HepG2 (cell line): Measurements from ENCODE around the gene PEX19. TPM values are rescaled to one million over a fixed set of nuclear protein-coding genes. Genes with fewer than 3 reads are reported as not detected.

ENCODE experiments used
- ASH2L ChIP-seq: fragments of 300-600, 200-600 bp; sonication (generic); IDR thresholded peaks from 2 replicates; pipeline ENCODE4 v1.7.0; 2017; ENCODE audit warnings: low read depth, mild to moderate bottlenecking, moderate library complexity, mixed read lengths, low read length; ENCODE audit not compliant: insufficient read length
- ELF1 ChIP-seq: sonication (generic); formaldehyde crosslinking; IDR thresholded peaks from 2 replicates; pipeline ENCODE4 v1.4.0; 2020; ENCODE audit warnings: missing genetic modification reagents
- ELF4 ChIP-seq: sonication (generic); formaldehyde crosslinking; IDR thresholded peaks from 2 replicates; pipeline ENCODE4 v1.5.0; 2020; ENCODE audit warnings: missing genetic modification reagents, mild to moderate bottlenecking, moderate library complexity, borderline replicate concordance
- HHEX ChIP-seq: IDR thresholded peaks from 2 replicates; pipeline ENCODE4 v1.6.1; 2016; ENCODE audit warnings: control low read depth
- MED8 ChIP-seq: sonication (generic); formaldehyde crosslinking; IDR thresholded peaks from 2 replicates; pipeline ENCODE4 v1.8.1; 2023; ENCODE audit warnings: mild to moderate bottlenecking, missing genetic modification reagents; ENCODE audit not compliant: insufficient replicate concordance
- MYC ChIP-seq: sonication (generic); formaldehyde crosslinking; IDR thresholded peaks from 2 replicates; pipeline ENCODE4 v1.9.0; 2021; ENCODE audit warnings: missing genetic modification reagents, borderline replicate concordance
- PHF8 ChIP-seq: sonication (generic); formaldehyde crosslinking; IDR thresholded peaks from 2 replicates; pipeline ENCODE4 v1.5.0; 2020; ENCODE audit warnings: missing genetic modification reagents
- RFXANK ChIP-seq: IDR thresholded peaks from 2 replicates; pipeline ENCODE4 v1.6.1; 2016
- SOX13 ChIP-seq, 3 experiments: fragments of 450-650 bp in 1 of 3; sonication (generic) in 1 of 3; formaldehyde crosslinking in 1 of 3; IDR thresholded peaks in 2 of 3; conservative IDR thresholded peaks in 1 of 3; 2 replicates each; pipeline versions ENCODE4 v1.5.0 to v1.6.1; 2016 to 2020; ENCODE audit warnings: antibody characterized with exemption in 1 of 3, mild to moderate bottlenecking in 1 of 3, missing compliant biosample characterization in 1 of 3, missing genetic modification reagents in 1 of 3, moderate library complexity in 1 of 3
- SP5 ChIP-seq: IDR thresholded peaks from 2 replicates; pipeline ENCODE4 v1.6.1; 2016; ENCODE audit warnings: low read depth, borderline replicate concordance
- TEAD3 ChIP-seq: optimal IDR thresholded peaks from 2 replicates; pipeline ENCODE3; 2016; ENCODE audit warnings: borderline replicate concordance
- ZBTB20 ChIP-seq: sonication (generic); formaldehyde crosslinking; IDR thresholded peaks from 2 replicates; pipeline ENCODE4 v1.8.1; 2023; ENCODE audit warnings: missing genetic modification reagents, low read depth, mild to moderate bottlenecking, borderline replicate concordance
- ZFY ChIP-seq: sonication (generic); formaldehyde crosslinking; IDR thresholded peaks from 2 replicates; pipeline ENCODE4 v1.4.0; 2020; ENCODE audit warnings: missing genetic modification reagents
- ZNF17 ChIP-seq: sonication (generic); formaldehyde crosslinking; IDR thresholded peaks from 2 replicates; pipeline ENCODE4 v1.5.0; 2020; ENCODE audit warnings: mild to moderate bottlenecking, missing genetic modification reagents
- ZNF556 ChIP-seq: sonication (generic); formaldehyde crosslinking; IDR thresholded peaks from 2 replicates; pipeline ENCODE4 v1.4.0; 2020; ENCODE audit warnings: mild to moderate bottlenecking, missing genetic modification reagents, borderline replicate concordance
- ZNF574 ChIP-seq: sonication (generic); formaldehyde crosslinking; IDR thresholded peaks from 2 replicates; pipeline ENCODE4 v1.4.0; 2020; ENCODE audit warnings: missing genetic modification reagents
- ZNF652 ChIP-seq: IDR thresholded peaks from 2 replicates; pipeline ENCODE4 v1.6.1; 2016; ENCODE audit warnings: low read depth, borderline replicate concordance
- polyA plus RNA-seq, 8 experiments: library from polyadenylated mRNA; depleted of rRNA in 3 of 8; stranded (reverse) in 7 of 8; unstranded in 1 of 8; fragments of >200 nt; fragmentation: Illumina TruSeq in 4 of 8; extraction: Trizol in 4 of 8; gene quantifications; 2 replicates each; pipeline versions ENCODE4 v1.2.1 to v1.2.3, GENCODE V29; 2011 to 2016; ENCODE audit warnings: low read depth in 4 of 8, missing spikeins in 1 of 8, mixed read lengths in 1 of 8; ENCODE audit not compliant: insufficient read depth in 1 of 8
- total RNA-seq, 5 experiments: library from RNA; depleted of rRNA; stranded (reverse); fragments of >200 nt; fragmentation: Illumina TruSeq; extraction: Trizol; gene quantifications; 2 replicates each; pipeline ENCODE4 v1.2.3, GENCODE V29; 2016; ENCODE audit warnings: low read depth in 1 of 5
- TF ChIP-seq, protein P1 (sequence below): sonication (generic); formaldehyde crosslinking; IDR thresholded peaks from 2 replicates; pipeline ENCODE4 v1.8.0; 2022; ENCODE audit warnings: low read depth, missing genetic modification reagents
- TF ChIP-seq, protein P2 (sequence below): sonication (generic); formaldehyde crosslinking; IDR thresholded peaks from 2 replicates; pipeline ENCODE4 v1.8.1; 2023; ENCODE audit warnings: mild to moderate bottlenecking, missing genetic modification reagents
- TF ChIP-seq, protein P3 (sequence below), 2 experiments: IDR thresholded peaks; 2 replicates each; pipeline ENCODE4 v1.6.1; 2011 to 2012; ENCODE audit warnings: low read length in 2 of 2, borderline replicate concordance in 1 of 2, low read depth in 1 of 2, mild to moderate bottlenecking in 1 of 2, moderate library complexity in 1 of 2

The PEX19 gene
- total and polyA plus RNA-seq, 2 of the 13 experiments (the other 11 are each of a cell fraction or from before 2014, with no cell fraction given) = 47.0 to 51.8 TPM

GRCh38 chr1:160284782-160285344 lies at the start of gene PEX19 (continued):
- TF ChIP-seq MYC (CRISPR knock-in tag) (peak; percentile 39; the same call in 1 of the 2 replicates), SP5 (CRISPR knock-in tag) (peak; percentile 83), ZBTB20 (CRISPR knock-in tag) (0 out of 2 replicates have a peak, but pooled peaks have one; percentile 21), ZNF17 (no peak), HHEX (CRISPR knock-in tag) (no peak), RFXANK (CRISPR knock-in tag) (peak; percentile 43; the same call in 1 of the 2 replicates), TEAD3 (CRISPR knock-in tag) (peak; percentile 28), ZNF574 (CRISPR knock-in tag) (peak; percentile 70), ZNF556 (no peak), ZNF652 (CRISPR knock-in tag) (peak; percentile 77), ELF1 (CRISPR knock-in tag) (peak; percentile 64), ASH2L (peak; percentile 53), MED8 (CRISPR knock-in tag) (no peak), ELF4 (CRISPR knock-in tag) (0 out of 2 replicates have a peak, but pooled peaks have one; percentile 28), PHF8 (CRISPR knock-in tag) (peak; percentile 85), SOX13 (IDR thresholded peaks at IDR 0.05) (no peak), SOX13 (CRISPR knock-in tag; conservative IDR thresholded peaks at IDR 0.05 in 1 of 2, IDR thresholded peaks at IDR 0.05 in 1 of 2) (peak in 1 of 2 experiments; percentile 18; a peak in 1 of 4 replicates), ZFY (CRISPR knock-in tag) (peak; percentile 47; the same call in 1 of the 2 replicates)
- TF ChIP-seq, protein P1, sequence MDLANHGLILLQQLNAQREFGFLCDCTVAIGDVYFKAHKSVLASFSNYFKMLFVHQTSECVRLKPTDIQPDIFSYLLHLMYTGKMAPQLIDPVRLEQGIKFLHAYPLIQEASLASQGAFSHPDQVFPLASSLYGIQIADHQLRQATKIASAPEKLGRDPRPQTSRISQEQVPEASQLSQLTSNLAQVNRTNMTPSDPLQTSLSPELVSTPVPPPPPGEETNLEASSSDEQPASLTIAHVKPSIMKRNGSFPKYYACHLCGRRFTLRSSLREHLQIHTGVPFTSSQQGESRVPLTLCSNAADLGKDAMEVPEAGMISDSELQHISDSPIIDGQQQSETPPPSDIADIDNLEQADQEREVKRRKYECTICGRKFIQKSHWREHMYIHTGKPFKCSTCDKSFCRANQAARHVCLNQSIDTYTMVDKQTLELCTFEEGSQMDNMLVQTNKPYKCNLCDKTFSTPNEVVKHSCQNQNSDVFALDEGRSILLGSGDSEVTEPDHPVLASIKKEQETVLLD (CRISPR knock-in tag) = no peak
- TF ChIP-seq, protein P2, sequence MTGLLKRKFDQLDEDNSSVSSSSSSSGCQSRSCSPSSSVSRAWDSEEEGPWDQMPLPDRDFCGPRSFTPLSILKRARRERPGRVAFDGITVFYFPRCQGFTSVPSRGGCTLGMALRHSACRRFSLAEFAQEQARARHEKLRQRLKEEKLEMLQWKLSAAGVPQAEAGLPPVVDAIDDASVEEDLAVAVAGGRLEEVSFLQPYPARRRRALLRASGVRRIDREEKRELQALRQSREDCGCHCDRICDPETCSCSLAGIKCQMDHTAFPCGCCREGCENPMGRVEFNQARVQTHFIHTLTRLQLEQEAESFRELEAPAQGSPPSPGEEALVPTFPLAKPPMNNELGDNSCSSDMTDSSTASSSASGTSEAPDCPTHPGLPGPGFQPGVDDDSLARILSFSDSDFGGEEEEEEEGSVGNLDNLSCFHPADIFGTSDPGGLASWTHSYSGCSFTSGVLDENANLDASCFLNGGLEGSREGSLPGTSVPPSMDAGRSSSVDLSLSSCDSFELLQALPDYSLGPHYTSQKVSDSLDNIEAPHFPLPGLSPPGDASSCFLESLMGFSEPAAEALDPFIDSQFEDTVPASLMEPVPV = 0 out of 2 replicates have a peak, but pooled peaks have one; percentile 25
- TF ChIP-seq, protein P3, sequence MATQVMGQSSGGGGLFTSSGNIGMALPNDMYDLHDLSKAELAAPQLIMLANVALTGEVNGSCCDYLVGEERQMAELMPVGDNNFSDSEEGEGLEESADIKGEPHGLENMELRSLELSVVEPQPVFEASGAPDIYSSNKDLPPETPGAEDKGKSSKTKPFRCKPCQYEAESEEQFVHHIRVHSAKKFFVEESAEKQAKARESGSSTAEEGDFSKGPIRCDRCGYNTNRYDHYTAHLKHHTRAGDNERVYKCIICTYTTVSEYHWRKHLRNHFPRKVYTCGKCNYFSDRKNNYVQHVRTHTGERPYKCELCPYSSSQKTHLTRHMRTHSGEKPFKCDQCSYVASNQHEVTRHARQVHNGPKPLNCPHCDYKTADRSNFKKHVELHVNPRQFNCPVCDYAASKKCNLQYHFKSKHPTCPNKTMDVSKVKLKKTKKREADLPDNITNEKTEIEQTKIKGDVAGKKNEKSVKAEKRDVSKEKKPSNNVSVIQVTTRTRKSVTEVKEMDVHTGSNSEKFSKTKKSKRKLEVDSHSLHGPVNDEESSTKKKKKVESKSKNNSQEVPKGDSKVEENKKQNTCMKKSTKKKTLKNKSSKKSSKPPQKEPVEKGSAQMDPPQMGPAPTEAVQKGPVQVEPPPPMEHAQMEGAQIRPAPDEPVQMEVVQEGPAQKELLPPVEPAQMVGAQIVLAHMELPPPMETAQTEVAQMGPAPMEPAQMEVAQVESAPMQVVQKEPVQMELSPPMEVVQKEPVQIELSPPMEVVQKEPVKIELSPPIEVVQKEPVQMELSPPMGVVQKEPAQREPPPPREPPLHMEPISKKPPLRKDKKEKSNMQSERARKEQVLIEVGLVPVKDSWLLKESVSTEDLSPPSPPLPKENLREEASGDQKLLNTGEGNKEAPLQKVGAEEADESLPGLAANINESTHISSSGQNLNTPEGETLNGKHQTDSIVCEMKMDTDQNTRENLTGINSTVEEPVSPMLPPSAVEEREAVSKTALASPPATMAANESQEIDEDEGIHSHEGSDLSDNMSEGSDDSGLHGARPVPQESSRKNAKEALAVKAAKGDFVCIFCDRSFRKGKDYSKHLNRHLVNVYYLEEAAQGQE (IDR thresholded peaks at IDR 0.05; ENCODE audit: borderline replicate concordance in 1 of 2, low read depth in 1 of 2, low read length in 2 of 2) = no peak; a peak in 1 of 4 replicates
